ENCODE measurements around the gene SHBG. TPM values are rescaled to one million over a fixed set of nuclear protein-coding genes. Genes with fewer than 3 reads are reported as not detected.

Gene SHBG
- total and polyA plus RNA-seq, 10 of the 15 experiments (the other 5 are each of a cell fraction or from before 2014, with no cell fraction given), result not detected

DNA sequence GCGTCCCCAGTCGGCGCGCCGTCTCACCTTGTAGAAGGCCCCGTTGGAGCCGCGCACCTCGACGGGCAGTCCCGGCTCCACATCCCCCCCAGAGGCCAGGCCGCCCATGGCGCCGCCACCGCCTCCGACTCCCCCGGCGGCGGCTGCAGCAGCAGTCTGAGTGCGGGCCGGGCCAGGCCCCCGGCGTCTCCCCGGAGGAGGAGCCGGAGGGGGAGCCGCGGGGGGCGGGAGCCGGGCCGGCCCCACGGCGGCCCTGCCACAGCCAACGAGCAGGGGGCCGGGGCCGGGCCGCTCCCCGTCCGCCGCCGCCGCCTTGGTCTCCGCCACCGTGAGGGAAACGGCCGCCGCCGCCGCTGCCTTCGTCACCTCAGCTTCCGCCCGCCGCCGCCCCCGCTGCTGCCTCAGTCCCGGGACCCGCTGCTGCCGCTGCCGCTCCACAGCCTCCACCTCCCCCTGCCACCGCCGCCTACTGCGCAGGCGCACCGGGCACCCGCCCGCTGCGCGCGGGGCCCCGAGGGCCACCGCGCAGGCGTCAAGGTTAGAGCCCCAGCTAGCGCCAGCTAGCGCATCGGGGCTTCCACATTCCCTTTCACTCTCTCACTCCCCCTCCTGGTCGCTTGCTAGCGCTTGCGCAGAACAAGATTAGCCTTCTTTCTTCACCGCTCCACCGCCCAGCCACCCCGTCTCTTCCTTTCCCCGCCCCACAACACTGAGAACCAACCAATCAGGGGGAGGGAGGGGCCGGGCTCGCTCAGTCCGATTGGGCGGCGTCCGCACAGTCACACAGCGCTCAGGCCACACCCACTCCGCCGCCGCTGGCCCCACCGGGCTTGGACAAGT is 15.3 kb upstream of the SHBG start, which contains the start of gene FXR2:
Gene FXR2, minus strand, starts transcription at position 473 of the 840 bp plus-strand sequence. Its CDS starts 365 bp downstream, at position 108.
- WGBS (ENCODE audit: insufficient coverage, insufficient replicate concordance, low lambda C conversion rate, missing lambda C conversion rate), result under 1% methylated on average over 75 of the region's 93 CpGs
- H3K27ac ChIP-seq (ENCODE audit: control insufficient read depth, insufficient read depth), result peak within 1 kb of the TSS; percentile 81
- no TSS peak for BruUV-seq (replicated peaks)
- in situ Hi-C loops (cut with MboI), result no loop called here
- H3K4me3 ChIP-seq, result peak within 1 kb of the TSS; percentile 83
- H3K9me3 ChIP-seq (replicated peaks; ENCODE audit: control insufficient read depth, insufficient read depth, low read length), result no peaks in the 10 kb centered on the region
- H3K27me3 ChIP-seq (replicated peaks in 1 of 2; ENCODE audit: control insufficient read depth in 2 of 2, insufficient read depth in 2 of 2, low read length in 1 of 2), result no peaks in the 10 kb centered on the region
- CTCF ChIA-PET, result interaction anchor here (0.6 to 2.8 kb wide), 20 partner anchors 9 to 376 kb away, joined by 3 to 22 read pairs (median 4); partner anchors contain the start of genes MPDU1, SAT2, TP53 and WRAP53
- ATAC-seq, result peak; percentile 95
- peaks cover 31% of the 10 kb centered on the region for H3K79me2 ChIP-seq (ENCODE audit: control insufficient read depth, insufficient read depth, low read length)
- H2AFZ ChIP-seq (ENCODE audit: control insufficient read depth, low read depth, low read length), result peak within 1 kb of the TSS; percentile 25
- POLR2A ChIA-PET, result interaction anchor here (0.6 to 3.6 kb wide), 14 partner anchors 13 to 278 kb away, joined by 3 to 35 read pairs (median 3); partner anchors contain the start of genes ACAP1, ATP1B2, CD68 and MPDU1
- peaks cover 4% of the 10 kb centered on the region; the same call in 1 of the 2 replicates for H3K4me1 ChIP-seq (ENCODE audit: control insufficient read depth, insufficient read depth, low read length)
- intact Hi-C loops (cut with micrococcal nuclease; ENCODE audit: unreplicated experiment), result loop anchor here (5.0 kb wide), 2 partner anchors 32 to 73 kb away; partner anchors contain the start of genes MPDU1, TP53 and WRAP53
- SMC1A ChIA-PET (ENCODE audit: uncharacterized antibody, unreplicated experiment), result interaction anchor here (1.0 to 1.2 kb wide), 2 partner anchors 12 to 71 kb away, joined by 4 to 5 read pairs; partner anchors contain the start of gene SAT2
- H3K9ac ChIP-seq (ENCODE audit: control insufficient read depth, insufficient read depth, low read length), result peak within 1 kb of the TSS; percentile 84
- peaks cover 0 to 4% of the 10 kb centered on the region in 2 experiments; a peak in 1 of 4 replicates for H3K36me3 ChIP-seq (ENCODE audit: control insufficient read depth in 2 of 2, insufficient read depth in 2 of 2, low read length in 1 of 2)
- peak within 1 kb of the TSS; percentile 98 for H3K4me2 ChIP-seq (ENCODE audit: control insufficient read depth, insufficient read depth)
- peak; percentile 97 for FAIRE-seq
- H4K20me1 ChIP-seq (ENCODE audit: control insufficient read depth, insufficient read depth), result no peaks in the 10 kb centered on the region; the same call in 1 of the 2 replicates
- DNase-seq (ENCODE audit: low read depth, low spot score), result peak; percentile 99
- RAD21 ChIA-PET (ENCODE audit: unreplicated experiment), result interaction anchor here (1.1 to 2.4 kb wide), 6 partner anchors 13 to 278 kb away, joined by 3 to 21 read pairs (median 7); partner anchors contain the start of genes ACAP1, CD68, MPDU1 and SAT2
- no peak for TF ChIP-seq KDM1A (IDR thresholded peaks at IDR 0.05; ENCODE audit: borderline replicate concordance)
- TF ChIP-seq POLR2A (IDR thresholded peaks at IDR 0.05; ENCODE audit: low read depth, low read length), result peak; percentile 77
- TF ChIP-seq IRF4 (IDR thresholded peaks at IDR 0.05; ENCODE audit: low read depth, low read length), result no peak
- no peak for TF ChIP-seq CEBPB (IDR thresholded peaks at IDR 0.05; ENCODE audit: borderline replicate concordance in 1 of 2, low read depth in 2 of 2, low read length in 2 of 2)
- 0 out of 2 replicates have a peak, but pooled peaks have one; percentile 6 for TF ChIP-seq PAX5 (IDR thresholded peaks at IDR 0.05; ENCODE audit: borderline replicate concordance, low read depth, low read length)
- no peak for TF ChIP-seq RELA (IDR thresholded peaks at IDR 0.05; ENCODE audit: borderline replicate concordance, partially characterized antibody)
- no peak for TF ChIP-seq ZZZ3 (IDR thresholded peaks at IDR 0.05; ENCODE audit: control insufficient read depth, insufficient read length, low read depth)
- peak; percentile 88 for TF ChIP-seq RB1 (IDR thresholded peaks at IDR 0.05; ENCODE audit: borderline replicate concordance)
- TF ChIP-seq ESRRA (IDR thresholded peaks at IDR 0.05; ENCODE audit: low read length), result no peak
- TF ChIP-seq, protein P1, sequence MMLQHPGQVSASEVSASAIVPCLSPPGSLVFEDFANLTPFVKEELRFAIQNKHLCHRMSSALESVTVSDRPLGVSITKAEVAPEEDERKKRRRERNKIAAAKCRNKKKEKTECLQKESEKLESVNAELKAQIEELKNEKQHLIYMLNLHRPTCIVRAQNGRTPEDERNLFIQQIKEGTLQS (IDR thresholded peaks at IDR 0.05; ENCODE audit: borderline replicate concordance, extremely low read depth, low read depth, low read length), result no peak
- TF ChIP-seq SMAD5 (IDR thresholded peaks at IDR 0.05; ENCODE audit: low read depth), result no peak
- peak; percentile 27; the same call in 1 of the 2 replicates for TF ChIP-seq CREM (IDR thresholded peaks at IDR 0.05; ENCODE audit: low read depth)
- TF ChIP-seq NFYB (IDR thresholded peaks at IDR 0.05; ENCODE audit: insufficient read depth, low read depth, low read length), result peak; percentile 78; the same call in 1 of the 2 replicates
- no peak for TF ChIP-seq MEF2A (IDR thresholded peaks at IDR 0.05; ENCODE audit: insufficient read depth, low read depth, low read length)
- no peak for TF ChIP-seq SUPT20H (IDR thresholded peaks at IDR 0.05; ENCODE audit: borderline replicate concordance, control insufficient read depth, low read depth, low read length)
- no peak for TF ChIP-seq BCL11A (IDR thresholded peaks at IDR 0.05; ENCODE audit: low read depth, low read length)
- no peak for TF ChIP-seq NR2C1 (IDR thresholded peaks at IDR 0.05)
- TF ChIP-seq SREBF1 (IDR thresholded peaks at IDR 0.05; ENCODE audit: low read length), result no peak
- no peak for TF ChIP-seq ETV6 (conservative IDR thresholded peaks at IDR 0.05 in 1 of 2, IDR thresholded peaks at IDR 0.05 in 1 of 2; ENCODE audit: borderline replicate concordance in 1 of 2, low read depth in 1 of 2)
- TF ChIP-seq RBBP5 (conservative IDR thresholded peaks at IDR 0.05), result no peak
- peak; percentile 31 for TF ChIP-seq FOS (IDR thresholded peaks at IDR 0.05; ENCODE audit: borderline replicate concordance, extremely low read depth, insufficient read length)
- TF ChIP-seq PAX8 (IDR thresholded peaks at IDR 0.05), result no peak
- no peak for TF ChIP-seq SUZ12 (IDR thresholded peaks at IDR 0.05; ENCODE audit: unreplicated experiment)
- TF ChIP-seq ZSCAN29 (IDR thresholded peaks at IDR 0.05), result 0 out of 2 replicates have a peak, but pooled peaks have one; percentile 38
- no peak for TF ChIP-seq SMAD1 (IDR thresholded peaks at IDR 0.05; ENCODE audit: low read depth, partially characterized antibody)
